SK-N-MC (cell line): ENCODE data around the gene SMYD2.

Source experiments
- DNase-seq: peaks from one replicate; pipeline ENCODE4 v3.0.0-alpha.2; 2011; ENCODE audit warnings: low read depth, low spot score
- H3K27ac ChIP-seq: fragments of 200-600 bp; sonication (generic); 2 replicates; pipeline ENCODE4 v1.5.1; 2016; ENCODE audit warnings: mixed run types
- H3K36me3 ChIP-seq: fragments of 200-600 bp; sonication (generic); 2 replicates; pipeline ENCODE4 v1.6.1; 2017; ENCODE audit warnings: antibody characterized with exemption, low read length, mixed read lengths; ENCODE audit not compliant: insufficient read depth
- H3K4me3 ChIP-seq: fragments of 200-600 bp; sonication (generic); 2 replicates; pipeline ENCODE4 v1.5.1; 2016
- H3K9ac ChIP-seq: fragments of 200-600 bp; sonication (generic); 2 replicates; pipeline ENCODE4 v1.8.0; 2017; ENCODE audit warnings: mixed run types, mixed read lengths; ENCODE audit not compliant: insufficient read length
- H3K9me3 ChIP-seq: fragments of 200-600 bp; sonication (generic); 2 replicates; pipeline ENCODE4 v1.6.1; 2017; ENCODE audit warnings: low read depth, mild to moderate bottlenecking, antibody characterized with exemption, low read length, moderate library complexity, mixed read lengths
- EZH2 ChIP-seq: fragments of 200-600 bp; sonication (generic); IDR thresholded peaks from one replicate; pipeline ENCODE4 v1.6.1; 2017; ENCODE audit warnings: antibody characterized with exemption
- FOXP2 ChIP-seq: optimal IDR thresholded peaks from 2 replicates; pipeline ENCODE3; 2011; ENCODE audit warnings: mild to moderate bottlenecking, moderate library complexity; ENCODE audit not compliant: insufficient read depth; ENCODE audit errors: extremely low read length, control extremely low read depth
- POLR2AphosphoS5 ChIP-seq: IDR thresholded peaks from 2 replicates; pipeline ENCODE4 v1.6.1; 2012; ENCODE audit warnings: mild to moderate bottlenecking, low read depth, low read length, borderline replicate concordance

SMYD2 gene

GRCh38 chr1:214328770-214329469 is 48.0 kb downstream of the SMYD2 start:
- no peaks in the 10 kb centered on the region; the same call in 1 of the 2 replicates for H3K36me3 ChIP-seq
- no peak for DNase-seq
- H3K9me3 ChIP-seq: no peaks in the 10 kb centered on the region
- H3K4me3 ChIP-seq: no peak overlapping the region
- no peak overlapping the region for H3K27ac ChIP-seq
- no peak overlapping the region for H3K9ac ChIP-seq
- TF ChIP-seq POLR2AphosphoS5: no peak
- TF ChIP-seq FOXP2: no peak

- Histone ChIP-seq H3K9ac (no peak overlapping the region), H3K36me3 (no peaks in the 10 kb centered on the region; the same call in 1 of the 2 replicates)
These were observed 48.7 kb downstream of the SMYD2 start for GRCh38 chr1:214329470-214330220.

GRCh38 chr1:214330222-214330621 is 49.3 kb downstream of the SMYD2 start:
- H3K4me3 ChIP-seq: no peak overlapping the region
- H3K9ac ChIP-seq: no peak overlapping the region
- H3K9me3 ChIP-seq: no peaks in the 10 kb centered on the region
- H3K27ac ChIP-seq: no peak overlapping the region
- TF ChIP-seq POLR2AphosphoS5: no peak
- no peak for TF ChIP-seq EZH2
- no peak for TF ChIP-seq FOXP2
- H3K36me3 ChIP-seq: no peaks in the 10 kb centered on the region; the same call in 1 of the 2 replicates
- DNase-seq: no peak

More at GRCh38 chr1:214329470-214330220, 48.7 kb downstream of the SMYD2 start:
- TF ChIP-seq POLR2AphosphoS5: no peak
- no peak for TF ChIP-seq FOXP2
- no peak for TF ChIP-seq EZH2
- no peak overlapping the region for H3K27ac ChIP-seq
- no peak overlapping the region for H3K4me3 ChIP-seq
- DNase-seq: no peak
- H3K9me3 ChIP-seq: no peaks in the 10 kb centered on the region

- Histone ChIP-seq H3K27ac (no peak overlapping the region), H3K9ac (no peak overlapping the region)
These were observed 49.8 kb downstream of the SMYD2 start for GRCh38 chr1:214330715-214331114.

GRCh38 chr1:214331180-214331579 is 50.2 kb downstream of the SMYD2 start:
- H3K27ac ChIP-seq: no peak overlapping the region
- no peaks in the 10 kb centered on the region; the same call in 1 of the 2 replicates for H3K36me3 ChIP-seq
- no peak overlapping the region for H3K9ac ChIP-seq
- TF ChIP-seq EZH2: no peak
- no peak for TF ChIP-seq POLR2AphosphoS5
- TF ChIP-seq FOXP2: no peak
- H3K9me3 ChIP-seq: no peaks in the 10 kb centered on the region
- DNase-seq: no peak
- no peak overlapping the region for H3K4me3 ChIP-seq

More at GRCh38 chr1:214330715-214331114, 49.8 kb downstream of the SMYD2 start:
- Histone ChIP-seq H3K36me3 (no peaks in the 10 kb centered on the region; the same call in 1 of the 2 replicates), H3K9me3 (no peaks in the 10 kb centered on the region), H3K4me3 (no peak overlapping the region)
- TF ChIP-seq POLR2AphosphoS5 (no peak), EZH2 (no peak)
- no peak for DNase-seq

- no peaks in the 10 kb centered on the region; the same call in 1 of the 2 replicates for H3K36me3 ChIP-seq
- no peaks in the 10 kb centered on the region for H3K9me3 ChIP-seq
These were observed 51.0 kb downstream of the SMYD2 start for GRCh38 chr1:214331827-214332423.

GRCh38 chr1:214332946-214333798 is 52.2 kb downstream of the SMYD2 start:
- no peaks in the 10 kb centered on the region; the same call in 1 of the 2 replicates for H3K36me3 ChIP-seq
- no peaks in the 10 kb centered on the region for H3K9me3 ChIP-seq
- no peak overlapping the region for H3K27ac ChIP-seq
- no peak for TF ChIP-seq FOXP2
- no peak for TF ChIP-seq POLR2AphosphoS5
- DNase-seq: no peak
- H3K9ac ChIP-seq: no peak overlapping the region
- H3K4me3 ChIP-seq: no peak overlapping the region

More at GRCh38 chr1:214331827-214332423, 51.0 kb downstream of the SMYD2 start:
- DNase-seq: no peak
- Histone ChIP-seq H3K4me3 (no peak overlapping the region), H3K9ac (no peak overlapping the region), H3K27ac (no peak overlapping the region)
- TF ChIP-seq FOXP2 (no peak), POLR2AphosphoS5 (no peak), EZH2 (no peak)
